GM19351 (cell line): ENCODE measurements around the gene PDZD4.

Experiments used
- ATAC-seq: cut with Tn5 transposase; IDR thresholded peaks from one replicate; pipeline ENCODE4 v1.9.1; 2021; ENCODE audit warnings: mild to moderate bottlenecking, moderate library complexity; ENCODE audit not compliant: unreplicated experiment

The PDZD4 gene

DNA sequence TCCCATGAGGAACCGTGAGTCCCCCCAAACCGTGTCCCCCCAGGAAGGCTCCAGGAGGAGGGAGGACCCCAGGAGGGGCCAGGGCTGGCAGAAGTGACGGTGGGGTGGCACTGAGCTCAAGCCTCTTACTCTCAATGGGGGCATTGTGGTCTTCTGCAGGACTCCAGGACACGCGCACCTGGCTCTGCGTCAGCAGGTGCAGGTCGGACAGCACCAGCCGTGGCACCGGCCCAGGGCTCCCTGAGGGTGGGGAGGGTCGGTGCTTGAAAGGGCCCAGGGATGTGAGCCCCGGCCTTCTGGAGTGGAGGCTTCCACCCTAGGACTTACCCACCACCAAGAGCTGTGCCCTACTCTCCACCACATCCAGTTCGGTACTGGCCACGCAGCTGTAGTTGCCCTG is 37.3 kb upstream of the PDZD4 start:
- no peak for ATAC-seq

DNA sequence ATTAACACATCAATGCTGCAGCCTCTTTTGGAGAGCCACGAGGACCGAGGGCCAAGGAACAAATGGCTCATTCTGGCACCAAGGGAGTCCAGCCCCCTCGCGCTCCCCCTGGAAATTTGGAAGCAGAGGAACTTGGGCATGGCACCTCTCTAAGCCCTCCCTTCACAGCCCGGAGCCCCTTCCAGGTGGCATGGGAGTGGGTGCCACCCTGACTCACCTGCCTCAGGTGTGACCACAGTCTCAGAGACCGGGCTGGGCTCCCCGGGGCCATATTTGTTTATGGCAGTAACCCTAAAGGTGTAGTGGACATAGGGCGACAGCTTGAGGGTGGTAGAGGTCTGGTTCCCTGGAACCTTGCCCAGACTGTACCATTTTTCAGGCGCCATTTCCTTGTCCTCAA is 36.8 kb upstream of the PDZD4 start:
- ATAC-seq, result no peak

DNA sequence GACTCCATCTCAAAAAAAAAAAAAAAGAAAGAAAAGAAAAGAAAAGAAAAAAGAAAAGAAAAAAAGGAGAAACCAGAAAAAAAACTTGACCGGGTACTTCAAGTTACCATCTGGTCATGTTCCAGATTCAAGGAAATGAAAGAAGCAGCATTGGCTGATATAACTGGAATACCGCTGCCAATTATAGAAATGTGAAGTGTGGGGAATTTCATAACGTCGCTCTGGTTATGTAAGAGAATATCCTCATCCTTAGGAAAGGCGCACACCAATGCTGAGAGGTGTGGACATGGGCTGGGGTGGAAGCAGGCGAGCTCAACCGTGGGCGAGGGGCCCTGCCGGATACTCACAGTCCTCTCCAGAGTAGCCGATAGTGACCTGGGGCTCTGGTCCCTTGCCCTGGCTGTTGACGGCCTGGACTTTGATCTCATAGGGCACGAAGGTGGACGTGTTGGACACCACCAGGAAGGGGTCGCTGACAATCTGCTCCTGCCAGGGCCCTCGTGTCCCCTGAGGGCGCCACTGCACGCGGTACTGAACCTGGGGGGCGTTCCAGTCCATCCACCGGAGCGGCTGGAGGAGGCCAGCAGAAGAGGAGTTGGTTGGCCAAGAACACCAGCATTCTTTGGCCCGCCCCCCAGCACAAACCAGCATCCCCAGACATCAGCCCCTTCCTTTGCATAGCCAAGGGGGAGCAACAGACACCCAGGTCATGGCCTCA is 36.1 kb upstream of the PDZD4 start:
- ATAC-seq, result no peak

DNA sequence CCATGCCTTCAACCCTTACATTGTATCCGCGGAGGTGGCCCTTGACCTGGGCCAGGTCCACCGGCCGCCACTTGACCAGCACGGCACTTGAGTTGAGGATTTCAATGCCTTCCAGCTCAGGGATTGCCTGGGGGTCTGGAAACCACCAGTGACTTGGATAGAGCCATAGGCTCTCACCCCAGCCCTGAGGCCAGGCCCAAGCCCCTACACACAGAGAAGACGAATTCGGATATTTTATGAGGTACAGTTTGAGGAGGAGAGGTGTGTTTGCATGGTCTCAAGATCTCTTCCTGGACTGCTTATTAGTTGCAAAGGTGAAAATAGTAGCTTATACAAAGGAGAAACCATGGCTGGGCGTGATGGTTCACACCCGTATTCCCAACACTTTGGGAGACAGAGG is 35.3 kb upstream of the PDZD4 start:
- ATAC-seq, result no peak

DNA sequence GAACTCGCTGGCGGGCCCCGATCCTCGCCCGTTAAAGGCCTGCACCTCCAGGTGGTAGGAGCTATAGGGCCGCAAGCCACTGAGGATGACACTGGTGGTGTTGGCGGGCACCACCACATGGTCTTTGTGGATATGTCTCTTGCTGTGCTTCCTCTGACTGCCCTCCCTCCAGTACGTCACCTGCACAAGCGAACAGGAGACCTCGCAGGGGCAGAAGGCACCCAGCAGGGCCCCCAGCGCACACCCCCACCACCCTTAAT is 34.9 kb upstream of the PDZD4 start:
- no peak for ATAC-seq

DNA sequence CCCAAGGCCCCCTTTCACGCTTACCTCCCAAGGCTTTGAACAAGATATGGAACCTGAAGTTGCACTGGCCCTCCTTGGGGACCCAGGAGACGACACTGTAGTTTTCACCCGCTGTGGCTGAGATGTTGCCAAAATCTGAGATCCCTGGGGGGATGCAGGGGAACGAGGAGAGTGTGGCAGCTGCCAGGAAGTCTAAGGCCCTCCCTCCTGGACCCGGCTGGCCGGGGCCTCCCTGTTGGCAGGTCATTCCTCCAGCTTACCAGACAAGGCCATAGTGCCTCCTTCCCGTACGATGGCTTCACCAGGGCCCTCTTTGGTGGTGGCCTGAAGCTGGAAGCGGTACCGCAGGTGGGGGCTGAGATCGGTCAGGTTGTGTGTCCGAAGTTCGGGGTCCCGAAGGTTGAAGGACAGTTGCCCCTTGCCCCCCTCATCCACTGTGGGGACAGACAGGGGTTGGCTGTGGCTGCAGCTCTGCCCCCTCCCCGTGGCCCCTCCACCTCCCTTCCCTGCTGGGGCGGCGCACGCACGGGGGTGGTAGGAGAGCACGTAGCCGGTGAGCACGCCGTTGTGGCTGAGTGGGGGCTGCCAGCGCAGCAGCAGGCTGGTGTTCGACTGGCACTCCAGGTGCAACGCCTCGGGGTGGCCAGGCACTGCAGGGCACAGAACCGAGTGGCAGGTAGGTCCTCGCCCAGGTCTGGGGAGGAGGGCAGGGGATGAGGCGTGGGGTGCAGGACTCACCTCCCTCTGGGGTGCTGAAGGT is 34.4 kb upstream of the PDZD4 start:
- ATAC-seq, result no peak

DNA sequence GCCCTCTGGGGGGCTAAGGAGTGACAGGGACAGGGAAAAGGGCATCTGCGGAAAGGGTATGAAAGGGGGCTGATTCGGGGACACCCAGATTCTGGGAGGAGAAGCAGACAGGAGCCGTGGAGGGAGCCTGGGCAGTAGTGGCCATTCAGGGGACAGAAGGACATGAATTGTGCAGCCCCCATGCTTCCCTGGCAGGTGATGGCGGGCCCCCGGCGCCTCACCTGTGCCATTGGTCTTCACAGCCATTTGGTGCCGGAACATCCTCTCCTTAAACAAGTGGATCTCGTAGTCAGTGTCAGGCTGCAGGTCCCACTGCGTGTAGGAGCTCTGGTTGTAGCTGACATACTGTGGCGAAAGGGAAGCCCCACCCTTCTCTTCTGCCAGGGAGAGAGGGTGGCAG is 33.8 kb upstream of the PDZD4 start:
- no peak for ATAC-seq

DNA sequence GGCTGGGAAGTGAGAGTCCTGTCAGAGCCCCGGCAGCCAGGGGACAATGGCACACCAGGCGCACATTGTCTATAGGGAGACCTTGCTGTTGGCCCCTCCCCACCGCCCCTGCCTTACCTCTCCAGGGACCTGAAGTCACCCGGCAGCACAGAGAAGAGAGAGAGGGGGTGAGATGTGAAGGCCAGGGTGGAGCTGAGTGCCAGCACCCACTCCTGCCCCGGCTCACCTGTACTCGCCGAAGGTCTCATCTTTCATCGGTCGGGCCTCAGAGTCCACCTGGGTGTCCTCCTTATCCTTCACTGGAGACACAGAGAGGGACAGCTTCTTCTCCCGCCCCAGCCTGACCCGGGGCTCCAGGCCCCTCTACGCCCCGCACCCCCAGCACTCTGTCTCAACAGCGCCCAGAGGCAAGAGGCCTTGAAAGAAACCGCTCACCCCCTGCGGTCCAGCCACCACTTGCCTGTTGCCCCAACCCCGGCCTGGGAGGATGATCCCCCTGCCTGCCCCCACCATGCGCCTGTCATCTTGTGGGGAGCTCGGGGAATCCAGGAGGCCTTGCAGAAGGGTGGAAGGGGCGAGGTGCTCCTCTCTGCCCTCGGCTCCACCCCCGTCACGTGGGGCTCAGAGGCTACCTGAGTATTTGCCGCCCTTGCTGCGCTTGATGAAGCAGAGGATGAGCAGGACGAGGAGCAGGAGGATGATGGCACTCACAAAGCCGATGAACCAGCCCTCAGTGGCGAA is 33.1 kb upstream of the PDZD4 start:
- no peak for ATAC-seq

DNA sequence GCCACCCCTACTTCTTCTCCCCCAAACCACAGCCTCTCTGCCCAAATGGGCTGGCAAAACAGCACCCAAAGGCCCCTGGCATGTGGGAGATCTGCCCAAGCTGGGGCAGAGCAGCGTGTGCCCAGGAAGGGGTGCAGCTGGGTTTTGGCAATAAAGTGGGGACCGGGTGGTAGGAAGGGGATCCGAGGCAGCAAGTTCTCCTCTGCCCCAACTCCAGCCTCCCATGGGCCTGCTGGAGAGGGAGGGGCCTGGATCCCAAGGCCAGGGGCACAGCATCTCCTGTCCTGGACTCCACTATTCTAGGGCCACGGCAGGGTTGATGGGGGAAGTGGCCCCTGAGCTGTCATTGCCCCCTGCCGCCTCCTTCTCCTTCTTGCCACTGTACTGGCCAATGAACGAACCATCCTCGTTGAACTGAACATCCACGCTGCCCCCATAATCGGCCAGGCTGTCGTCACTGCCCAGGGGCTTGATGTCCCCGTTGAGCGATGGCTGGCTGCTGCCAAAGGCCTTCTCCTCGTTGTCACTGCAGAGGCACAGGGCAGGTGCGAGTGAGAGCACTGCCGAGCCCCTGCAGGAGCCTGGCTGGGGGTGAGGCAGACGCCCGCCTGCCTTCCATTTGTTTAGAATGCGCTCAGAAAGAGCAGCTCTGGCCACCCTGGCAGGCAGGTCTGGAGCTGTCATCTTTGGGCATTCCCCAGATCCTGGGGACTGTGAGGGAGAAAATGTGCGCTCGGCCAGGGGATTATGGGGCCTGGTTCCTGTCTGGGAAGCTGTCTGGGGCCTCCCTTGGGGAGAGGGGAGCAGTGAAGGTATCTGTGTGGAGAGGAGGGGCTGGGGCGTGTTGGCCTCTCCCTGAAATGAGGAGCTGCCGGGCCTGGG is 32.3 kb upstream of the PDZD4 start:
- no peak for ATAC-seq

DNA sequence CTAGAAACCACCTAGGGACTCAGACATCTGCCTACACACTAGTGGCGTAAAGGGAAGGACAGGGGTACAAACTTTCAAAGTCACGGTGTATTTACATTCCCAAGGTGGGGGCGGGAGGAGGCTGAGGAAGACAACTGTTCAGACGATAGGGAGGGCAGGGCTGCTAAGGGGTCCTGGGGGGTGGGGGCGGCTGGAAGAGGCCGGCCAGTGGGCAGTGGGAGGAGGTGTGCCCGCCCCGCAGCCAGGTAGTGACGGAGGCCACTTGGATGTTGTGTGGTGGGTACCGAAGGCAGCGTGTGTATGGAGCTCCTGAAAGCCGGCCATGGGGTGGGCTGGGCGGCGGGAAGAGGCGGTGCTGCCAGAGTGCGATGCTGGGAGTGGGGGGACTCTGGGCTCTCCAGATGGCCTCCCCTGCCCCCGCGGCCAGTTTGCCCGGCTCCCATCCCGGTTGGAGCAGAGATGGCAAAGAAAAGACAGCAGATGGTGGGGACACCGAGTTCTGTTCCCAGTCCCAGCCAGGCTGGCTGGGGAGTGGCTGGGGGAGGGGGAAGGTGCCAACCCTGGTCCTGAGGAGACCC is 31.5 kb upstream of the PDZD4 start:
- ATAC-seq, result no peak

DNA sequence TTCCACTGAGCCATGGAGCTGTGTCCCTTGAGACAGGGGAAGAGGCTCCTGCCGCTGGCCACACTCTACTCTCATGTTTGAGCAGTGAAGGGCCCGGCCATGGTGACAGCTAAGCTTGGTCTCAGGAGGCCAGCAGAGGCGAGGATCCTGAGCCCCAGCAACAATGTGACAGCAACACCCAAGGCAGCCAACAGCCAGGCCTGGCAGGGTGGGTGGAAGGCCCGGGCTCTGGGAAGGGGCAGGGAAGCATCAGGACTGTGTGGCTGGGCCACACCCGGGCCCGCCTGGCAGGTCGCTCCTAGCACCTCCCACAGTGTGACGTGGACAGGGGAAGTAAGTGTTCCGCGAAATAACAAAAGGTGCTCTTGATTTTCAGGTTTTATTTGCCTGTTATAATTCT is 30.8 kb upstream of the PDZD4 start:
- no peak for ATAC-seq

DNA sequence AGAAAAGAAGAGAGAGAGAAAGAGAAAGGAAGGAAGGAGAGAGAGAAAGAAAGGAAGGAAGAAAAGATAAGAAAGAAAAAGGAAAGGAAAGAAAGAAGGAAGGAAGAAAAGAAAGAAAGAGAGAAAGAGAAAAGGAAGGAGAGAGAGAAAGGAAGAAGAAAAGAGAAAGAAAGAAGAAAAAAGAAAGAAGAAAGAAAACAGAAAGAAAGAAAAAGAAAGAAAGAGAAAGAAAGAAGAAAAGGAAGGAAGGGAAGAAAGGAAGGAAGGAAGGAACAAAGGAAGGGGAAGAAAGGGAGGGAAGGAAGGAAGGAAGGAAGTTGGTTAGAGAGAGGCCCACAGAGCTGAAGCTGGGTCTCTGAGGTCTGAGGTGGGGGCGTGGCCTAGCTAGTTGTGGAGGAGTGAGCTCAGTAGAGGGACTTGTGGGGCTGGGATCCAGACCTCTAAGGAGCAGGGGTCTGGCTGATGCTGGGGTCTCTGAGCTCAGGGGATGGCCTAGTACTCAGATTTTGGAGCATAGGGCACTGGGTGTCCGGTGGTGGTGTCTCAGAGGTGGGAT is 27.1 kb upstream of the PDZD4 start:
- ATAC-seq, result no peak

DNA sequence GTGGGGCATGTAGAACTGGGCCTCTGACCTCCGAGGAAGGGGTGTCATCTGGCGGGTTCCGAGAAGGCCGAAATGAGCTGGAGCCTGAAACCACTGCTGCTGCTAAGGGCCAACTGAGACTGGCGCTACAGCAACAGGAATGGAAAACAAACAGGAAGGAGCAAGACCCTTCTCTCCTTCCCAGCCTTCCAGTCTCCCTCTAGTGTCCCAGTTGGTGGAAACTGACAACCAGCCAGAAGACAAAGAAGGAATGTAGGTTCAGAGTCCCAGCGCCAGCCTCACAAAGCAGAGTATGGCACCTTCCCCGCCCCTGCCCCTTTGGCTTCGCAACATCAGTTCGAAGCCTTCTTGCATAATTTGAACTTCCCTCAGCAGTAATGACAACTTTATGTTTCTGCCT is 24.4 kb upstream of the PDZD4 start:
- no peak for ATAC-seq

DNA sequence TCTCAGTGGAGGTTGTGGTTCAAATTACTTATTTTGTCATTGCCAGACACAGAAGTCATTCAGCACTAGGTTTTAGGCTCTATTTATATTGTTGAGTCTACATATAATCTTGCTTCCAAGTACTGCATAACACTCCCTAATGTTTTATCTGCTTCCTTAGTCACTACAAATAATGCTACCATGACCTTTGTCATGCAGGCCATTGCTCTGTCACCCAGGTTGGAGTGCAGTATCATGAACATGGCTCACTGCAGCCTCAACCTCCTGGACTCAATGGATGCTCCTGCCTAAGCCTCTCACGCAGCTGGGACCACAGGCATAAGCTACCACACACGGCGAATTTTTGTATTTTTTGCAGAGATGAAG is 23.5 kb upstream of the PDZD4 start:
- ATAC-seq, result no peak

DNA sequence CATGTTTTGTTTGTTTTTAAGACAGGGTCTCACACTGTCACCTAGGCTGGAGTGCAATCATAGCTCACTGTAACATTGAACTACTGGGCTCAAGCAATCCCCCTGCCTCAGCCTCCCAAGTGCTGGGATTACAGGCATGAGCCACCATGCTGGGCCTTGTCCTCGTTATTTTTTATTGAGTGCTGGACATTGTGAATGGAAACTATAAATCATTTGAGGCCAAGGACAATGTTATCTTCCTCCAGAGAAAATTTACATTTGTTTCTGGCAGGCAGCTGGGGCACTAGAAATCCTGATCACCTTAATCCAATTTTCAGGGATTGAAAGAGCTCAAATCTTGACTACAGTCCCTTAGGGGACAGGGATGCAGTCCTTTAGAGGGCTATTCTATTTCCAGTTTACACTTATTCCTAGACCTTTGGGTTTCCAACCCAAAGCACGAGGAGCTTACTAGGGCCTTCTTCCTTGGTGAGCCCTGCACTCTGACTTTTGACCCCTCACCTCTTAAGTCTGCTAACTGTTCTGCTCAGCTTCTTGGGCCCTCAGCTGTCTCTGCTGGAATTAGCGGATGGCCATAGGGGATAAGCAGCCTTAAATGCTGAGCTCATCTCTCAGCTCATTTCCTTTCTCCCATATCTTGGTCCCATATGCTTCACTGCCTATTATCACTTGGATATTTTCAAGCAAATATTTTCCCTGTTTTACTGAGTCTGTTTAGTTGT is 23.0 kb upstream of the PDZD4 start:
- no peak for ATAC-seq

DNA sequence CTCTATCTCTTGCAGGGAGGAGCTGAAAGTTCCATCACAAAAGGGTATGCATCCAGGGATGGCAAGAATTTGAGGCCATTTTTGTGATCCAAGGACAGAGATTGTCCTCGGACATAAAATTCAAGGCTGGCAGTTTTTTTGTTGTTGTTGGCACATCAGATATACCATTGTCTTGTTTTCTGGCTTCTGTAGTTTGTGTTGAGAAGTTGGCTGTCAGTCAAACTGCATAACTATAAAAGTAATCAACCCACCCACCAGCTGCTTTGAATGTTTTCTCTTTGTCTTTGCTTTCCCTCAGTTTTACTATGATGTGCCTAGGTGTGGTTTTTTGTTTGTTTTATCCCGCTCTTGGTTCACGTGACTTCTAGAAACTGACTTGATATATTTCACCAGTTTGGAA is 21.6 kb upstream of the PDZD4 start:
- no peak for ATAC-seq

DNA sequence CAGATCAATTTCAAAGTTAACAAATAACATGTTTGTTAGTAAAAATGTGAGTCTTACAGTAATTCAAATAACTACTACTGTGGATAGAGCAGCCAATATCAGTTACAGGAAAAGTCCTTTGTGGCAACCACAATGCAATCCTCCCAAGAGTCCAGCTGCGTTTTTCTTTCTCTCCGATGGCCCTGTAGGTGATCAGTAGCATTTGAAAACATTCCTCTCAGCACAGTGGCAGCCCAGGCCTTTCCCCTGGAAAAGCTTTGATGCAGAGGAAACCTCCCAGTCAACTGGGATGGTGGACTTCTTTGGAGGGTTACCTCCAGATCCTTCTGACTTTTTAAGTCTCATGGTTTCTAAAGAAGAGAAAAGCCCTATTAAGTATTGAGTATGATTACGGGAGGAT is 18.0 kb upstream of the PDZD4 start:
- no peak for ATAC-seq

DNA sequence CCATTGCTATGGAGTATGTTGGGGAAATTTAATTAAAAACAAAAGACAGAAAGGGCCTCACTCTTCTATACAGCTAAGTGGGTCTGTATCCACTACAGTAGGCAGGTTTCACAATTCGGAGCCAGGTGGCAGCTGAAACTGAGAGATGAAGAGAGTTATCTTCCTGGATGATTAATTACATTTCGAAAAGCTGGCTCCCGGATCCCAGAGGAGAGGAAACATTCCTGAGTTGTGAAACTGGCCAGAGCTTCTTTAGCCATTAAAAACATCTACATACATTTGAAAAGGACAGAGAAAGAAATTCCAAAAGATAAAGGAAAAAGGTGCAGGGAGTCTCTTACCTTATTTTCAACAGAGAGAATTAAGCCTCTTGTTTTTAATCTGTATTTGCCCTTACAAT is 15.5 kb upstream of the PDZD4 start:
- ATAC-seq, result no peak

DNA sequence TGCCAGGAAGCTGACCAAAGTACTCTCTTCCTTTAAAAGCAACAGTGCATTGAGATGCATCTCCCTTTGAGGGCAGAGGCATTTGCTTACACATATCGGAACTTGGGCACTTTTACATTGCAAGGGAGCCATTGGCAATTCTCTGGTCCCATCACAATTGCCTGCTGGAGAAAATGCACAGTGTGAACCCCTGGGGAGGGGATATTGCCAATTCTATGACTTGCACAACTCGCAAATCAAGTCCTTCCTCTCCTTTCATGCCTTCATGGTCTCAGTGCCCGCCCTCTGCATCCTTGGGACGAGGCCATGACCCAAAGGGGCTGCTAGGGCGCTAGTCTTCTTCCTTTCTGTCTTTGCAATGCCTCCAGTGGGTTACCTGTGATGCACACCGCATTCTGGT is 14.9 kb upstream of the PDZD4 start:
- no peak for ATAC-seq

DNA sequence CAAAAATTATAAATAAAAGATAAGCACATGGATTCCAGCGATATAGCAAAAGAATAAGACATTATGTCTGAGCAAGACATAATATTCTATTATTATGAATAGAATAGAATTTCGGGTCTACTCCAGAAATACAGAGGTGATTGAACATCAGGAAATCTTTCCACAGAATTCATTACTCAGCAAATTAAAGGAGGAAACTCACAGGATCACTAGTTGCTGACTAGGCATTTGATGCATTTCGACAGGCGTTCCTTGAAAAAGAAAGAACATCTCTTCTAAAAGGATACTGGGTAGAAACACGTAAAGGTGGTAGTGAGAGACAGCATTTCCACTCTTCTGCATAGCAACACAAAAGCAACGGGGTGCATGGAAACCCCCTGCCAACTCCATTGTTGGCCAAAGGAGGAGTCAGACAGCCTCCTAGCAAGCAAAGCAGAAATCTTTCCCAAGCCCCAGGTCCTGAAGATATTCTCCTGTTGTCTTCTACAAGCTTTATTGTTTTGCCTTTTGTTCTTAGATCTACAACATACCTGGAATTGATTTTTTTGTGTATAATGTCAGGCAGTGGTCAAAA is 14.3 kb upstream of the PDZD4 start:
- no peak for ATAC-seq
